ENCODE results near the gene GATD1. TPM values are rescaled to one million over a fixed set of nuclear protein-coding genes. Genes with fewer than 3 reads are reported as not detected.
A peak's percentile ranks its signal among the peaks of the same experiment; 100 is the strongest.

Gene GATD1
- total and polyA plus RNA-seq, 10 of the 15 experiments (the other 5 are each of a cell fraction or from before 2014, with no cell fraction given): 1.2 to 92.6 (median 22.3) TPM

DNA sequence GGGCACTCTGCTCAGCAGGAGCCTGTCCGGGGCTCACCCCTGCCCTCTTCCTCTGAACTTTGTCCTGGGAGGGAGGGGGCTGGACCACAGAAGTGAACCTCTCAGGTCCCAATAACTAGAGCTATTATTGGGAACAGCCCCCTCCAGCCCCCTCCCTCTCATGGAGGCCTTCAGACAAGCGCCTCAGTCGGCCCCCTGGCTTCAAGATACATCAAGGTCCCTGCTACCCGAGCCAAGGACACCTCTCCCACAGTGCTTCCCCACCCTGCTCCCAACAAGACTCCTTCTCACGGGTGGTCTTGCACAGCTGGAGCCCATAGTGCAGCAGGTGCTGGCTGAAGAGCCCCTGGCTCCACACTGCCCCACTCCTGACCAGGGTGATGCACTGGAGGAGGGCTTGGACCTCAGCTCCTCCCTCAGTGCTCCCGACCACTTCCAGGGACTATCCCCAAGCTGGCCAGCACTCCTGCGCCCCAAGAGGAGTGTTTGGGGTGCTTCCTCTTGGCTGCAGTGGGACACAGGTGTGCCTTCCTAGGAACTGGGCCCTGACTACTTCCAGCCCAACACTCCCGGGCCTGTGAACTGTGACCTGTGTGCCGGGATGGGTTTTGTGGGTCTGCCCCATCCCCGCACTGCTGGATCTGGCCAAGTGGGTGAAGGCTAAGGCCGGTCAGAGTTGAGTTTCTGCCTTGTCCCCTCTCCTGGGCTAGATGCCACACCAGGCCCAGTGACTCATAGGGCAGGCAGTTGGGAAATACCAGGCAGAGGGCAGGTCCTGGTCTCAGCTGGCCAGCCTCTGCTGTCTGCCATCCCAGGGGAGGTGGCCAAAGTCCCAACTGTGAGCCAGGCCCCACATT is 43.6 kb upstream of the GATD1 start:
- ChIA-PET RAD21 (ENCODE audit: unreplicated experiment) (interaction anchor here (1.9 kb wide), 1 partner anchor 12 kb away, joined by 13 read pairs; the partner anchor contains the start of gene RPLP2), POLR2A (interaction anchor here (1.8 to 4.3 kb wide), 5 partner anchors 8 to 23 kb away, joined by 9 to 33 read pairs (median 18); partner anchors contain the start of genes CRACR2B, PIDD1, RPLP2 and TSPAN4), CTCF (no interaction called here), SMC1A (ENCODE audit: uncharacterized antibody, unreplicated experiment) (interaction anchor here (1.9 kb wide), 1 partner anchor 22 kb away, joined by 5 read pairs; the partner anchor contains the start of genes POLR2L and TSPAN4)
- H3K4me1 ChIP-seq (ENCODE audit: control insufficient read depth, insufficient read depth, low read length): no peaks in the 10 kb centered on the region; the same call in 1 of the 2 replicates
- no peak for ATAC-seq
- peaks cover 0 to 2% of the 10 kb centered on the region in 2 experiments; a peak in 3 of 4 replicates for H3K36me3 ChIP-seq (ENCODE audit: control insufficient read depth in 2 of 2, insufficient read depth in 2 of 2, low read length in 1 of 2)
- H3K9me3 ChIP-seq (replicated peaks; ENCODE audit: control insufficient read depth, insufficient read depth, low read length): no peaks in the 10 kb centered on the region
- H3K27ac ChIP-seq (ENCODE audit: control insufficient read depth, insufficient read depth): 0 out of 2 replicates have a peak overlapping the region, but pooled peaks have one; percentile 73
- BruUV-seq (replicated peaks): no TSS peak
- in situ Hi-C loops (cut with MboI): loop anchor here (25.0 kb wide), 1 partner anchor 1566 kb away; the partner anchor contains the start of gene CD81
- peaks cover 5% of the 10 kb centered on the region for H3K79me2 ChIP-seq (ENCODE audit: control insufficient read depth, insufficient read depth, low read length)
- H2AFZ ChIP-seq (ENCODE audit: control insufficient read depth, low read depth, low read length): no peak overlapping the region
- H3K4me2 ChIP-seq (ENCODE audit: control insufficient read depth, insufficient read depth): peak overlapping the region; percentile 90
- peak overlapping the region; percentile 82 for H3K4me3 ChIP-seq
- no peaks in the 10 kb centered on the region for H3K27me3 ChIP-seq (replicated peaks in 1 of 2; ENCODE audit: control insufficient read depth in 2 of 2, insufficient read depth in 2 of 2, low read length in 1 of 2)
- H3K9ac ChIP-seq (ENCODE audit: control insufficient read depth, insufficient read depth, low read length): peak overlapping the region; percentile 82
- no peak for DNase-seq (ENCODE audit: low read depth, low spot score)
- intact Hi-C loops (cut with micrococcal nuclease; ENCODE audit: unreplicated experiment): no loop called here
- no peaks in the 10 kb centered on the region; the same call in 1 of the 2 replicates for H4K20me1 ChIP-seq (ENCODE audit: control insufficient read depth, insufficient read depth)
- no peak for FAIRE-seq
- WGBS (ENCODE audit: insufficient coverage, insufficient replicate concordance, low lambda C conversion rate, missing lambda C conversion rate): 63% methylated on average over 11 of the region's 11 CpGs
- TF ChIP-seq RAD21 (IDR thresholded peaks at IDR 0.05; ENCODE audit: insufficient read depth, low read depth, low read length) (no peak), EP300 (IDR thresholded peaks at IDR 0.05; ENCODE audit: borderline replicate concordance in 1 of 2, control insufficient read depth in 1 of 2, low read depth in 2 of 2, low read length in 2 of 2) (no peak), ETV6 (conservative IDR thresholded peaks at IDR 0.05 in 1 of 2, IDR thresholded peaks at IDR 0.05 in 1 of 2; ENCODE audit: borderline replicate concordance in 1 of 2, low read depth in 1 of 2) (no peak), KAT2A (conservative IDR thresholded peaks at IDR 0.05; ENCODE audit: control insufficient read depth, low read depth, low read length) (no peak), SMAD5 (IDR thresholded peaks at IDR 0.05; ENCODE audit: low read depth) (no peak), POLR2AphosphoS2 (IDR thresholded peaks at IDR 0.05; ENCODE audit: low read depth, low read length) (no peak), DPF2 (IDR thresholded peaks at IDR 0.05) (no peak), CHD2 (IDR thresholded peaks at IDR 0.05; ENCODE audit: borderline replicate concordance, low read depth, low read length) (no peak), SMAD1 (IDR thresholded peaks at IDR 0.05; ENCODE audit: low read depth, partially characterized antibody) (no peak)
- TF ChIP-seq, protein P1, sequence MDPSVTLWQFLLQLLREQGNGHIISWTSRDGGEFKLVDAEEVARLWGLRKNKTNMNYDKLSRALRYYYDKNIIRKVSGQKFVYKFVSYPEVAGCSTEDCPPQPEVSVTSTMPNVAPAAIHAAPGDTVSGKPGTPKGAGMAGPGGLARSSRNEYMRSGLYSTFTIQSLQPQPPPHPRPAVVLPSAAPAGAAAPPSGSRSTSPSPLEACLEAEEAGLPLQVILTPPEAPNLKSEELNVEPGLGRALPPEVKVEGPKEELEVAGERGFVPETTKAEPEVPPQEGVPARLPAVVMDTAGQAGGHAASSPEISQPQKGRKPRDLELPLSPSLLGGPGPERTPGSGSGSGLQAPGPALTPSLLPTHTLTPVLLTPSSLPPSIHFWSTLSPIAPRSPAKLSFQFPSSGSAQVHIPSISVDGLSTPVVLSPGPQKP (IDR thresholded peaks at IDR 0.05; ENCODE audit: low read depth, low read length): no peak
- TF ChIP-seq, protein P2, sequence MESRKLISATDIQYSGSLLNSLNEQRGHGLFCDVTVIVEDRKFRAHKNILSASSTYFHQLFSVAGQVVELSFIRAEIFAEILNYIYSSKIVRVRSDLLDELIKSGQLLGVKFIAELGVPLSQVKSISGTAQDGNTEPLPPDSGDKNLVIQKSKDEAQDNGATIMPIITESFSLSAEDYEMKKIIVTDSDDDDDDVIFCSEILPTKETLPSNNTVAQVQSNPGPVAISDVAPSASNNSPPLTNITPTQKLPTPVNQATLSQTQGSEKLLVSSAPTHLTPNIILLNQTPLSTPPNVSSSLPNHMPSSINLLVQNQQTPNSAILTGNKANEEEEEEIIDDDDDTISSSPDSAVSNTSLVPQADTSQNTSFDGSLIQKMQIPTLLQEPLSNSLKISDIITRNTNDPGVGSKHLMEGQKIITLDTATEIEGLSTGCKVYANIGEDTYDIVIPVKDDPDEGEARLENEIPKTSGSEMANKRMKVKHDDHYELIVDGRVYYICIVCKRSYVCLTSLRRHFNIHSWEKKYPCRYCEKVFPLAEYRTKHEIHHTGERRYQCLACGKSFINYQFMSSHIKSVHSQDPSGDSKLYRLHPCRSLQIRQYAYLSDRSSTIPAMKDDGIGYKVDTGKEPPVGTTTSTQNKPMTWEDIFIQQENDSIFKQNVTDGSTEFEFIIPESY (IDR thresholded peaks at IDR 0.05): no peak
- TF ChIP-seq, protein P3, sequence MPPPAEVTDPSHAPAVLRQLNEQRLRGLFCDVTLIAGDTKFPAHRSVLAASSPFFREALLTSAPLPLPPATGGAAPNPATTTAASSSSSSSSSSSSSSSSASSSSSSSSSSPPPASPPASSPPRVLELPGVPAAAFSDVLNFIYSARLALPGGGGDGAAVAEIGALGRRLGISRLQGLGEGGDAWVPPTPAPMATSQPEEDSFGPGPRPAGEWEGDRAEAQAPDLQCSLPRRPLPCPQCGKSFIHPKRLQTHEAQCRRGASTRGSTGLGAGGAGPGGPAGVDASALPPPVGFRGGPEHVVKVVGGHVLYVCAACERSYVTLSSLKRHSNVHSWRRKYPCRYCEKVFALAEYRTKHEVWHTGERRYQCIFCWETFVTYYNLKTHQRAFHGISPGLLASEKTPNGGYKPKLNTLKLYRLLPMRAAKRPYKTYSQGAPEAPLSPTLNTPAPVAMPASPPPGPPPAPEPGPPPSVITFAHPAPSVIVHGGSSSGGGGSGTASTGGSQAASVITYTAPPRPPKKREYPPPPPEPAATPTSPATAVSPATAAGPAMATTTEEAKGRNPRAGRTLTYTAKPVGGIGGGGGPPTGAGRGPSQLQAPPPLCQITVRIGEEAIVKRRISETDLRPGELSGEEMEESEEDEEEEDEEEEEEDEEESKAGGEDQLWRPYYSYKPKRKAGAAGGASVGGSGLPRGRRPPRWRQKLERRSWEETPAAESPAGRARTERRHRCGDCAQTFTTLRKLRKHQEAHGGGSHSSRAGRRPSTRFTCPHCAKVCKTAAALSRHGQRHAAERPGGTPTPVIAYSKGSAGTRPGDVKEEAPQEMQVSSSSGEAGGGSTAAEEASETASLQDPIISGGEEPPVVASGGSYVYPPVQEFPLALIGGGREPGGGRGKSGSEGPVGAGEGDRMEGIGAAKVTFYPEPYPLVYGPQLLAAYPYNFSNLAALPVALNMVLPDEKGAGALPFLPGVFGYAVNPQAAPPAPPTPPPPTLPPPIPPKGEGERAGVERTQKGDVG (CRISPR knock-in tag; IDR thresholded peaks at IDR 0.05): no peak
- TF ChIP-seq, protein P4, sequence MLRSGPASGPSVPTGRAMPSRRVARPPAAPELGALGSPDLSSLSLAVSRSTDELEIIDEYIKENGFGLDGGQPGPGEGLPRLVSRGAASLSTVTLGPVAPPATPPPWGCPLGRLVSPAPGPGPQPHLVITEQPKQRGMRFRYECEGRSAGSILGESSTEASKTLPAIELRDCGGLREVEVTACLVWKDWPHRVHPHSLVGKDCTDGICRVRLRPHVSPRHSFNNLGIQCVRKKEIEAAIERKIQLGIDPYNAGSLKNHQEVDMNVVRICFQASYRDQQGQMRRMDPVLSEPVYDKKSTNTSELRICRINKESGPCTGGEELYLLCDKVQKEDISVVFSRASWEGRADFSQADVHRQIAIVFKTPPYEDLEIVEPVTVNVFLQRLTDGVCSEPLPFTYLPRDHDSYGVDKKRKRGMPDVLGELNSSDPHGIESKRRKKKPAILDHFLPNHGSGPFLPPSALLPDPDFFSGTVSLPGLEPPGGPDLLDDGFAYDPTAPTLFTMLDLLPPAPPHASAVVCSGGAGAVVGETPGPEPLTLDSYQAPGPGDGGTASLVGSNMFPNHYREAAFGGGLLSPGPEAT (IDR thresholded peaks at IDR 0.05; ENCODE audit: low read depth): no peak

All from GM12878 (cell line).